GM18519 (cell line): ENCODE data around the gene DKK2.
A peak's percentile ranks its signal among the peaks of the same experiment; 100 is the strongest.

ENCODE experiments used
- ATAC-seq: cut with Tn5 transposase; IDR thresholded peaks from one replicate; pipeline ENCODE4 v1.9.1; 2021; ENCODE audit warnings: mild to moderate bottlenecking, moderate library complexity; ENCODE audit not compliant: unreplicated experiment, low FRiP score

Gene DKK2

GRCh38 chr4:107017443-107018343 is 18.4 kb downstream of the DKK2 start:
- ATAC-seq = no peak

- ATAC-seq = no peak
Measured at GRCh38 chr4:107011312-107011711, 24.8 kb downstream of the DKK2 start.

GRCh38 chr4:107009196-107009968 is 26.7 kb downstream of the DKK2 start:
- ATAC-seq = no peak

DNA sequence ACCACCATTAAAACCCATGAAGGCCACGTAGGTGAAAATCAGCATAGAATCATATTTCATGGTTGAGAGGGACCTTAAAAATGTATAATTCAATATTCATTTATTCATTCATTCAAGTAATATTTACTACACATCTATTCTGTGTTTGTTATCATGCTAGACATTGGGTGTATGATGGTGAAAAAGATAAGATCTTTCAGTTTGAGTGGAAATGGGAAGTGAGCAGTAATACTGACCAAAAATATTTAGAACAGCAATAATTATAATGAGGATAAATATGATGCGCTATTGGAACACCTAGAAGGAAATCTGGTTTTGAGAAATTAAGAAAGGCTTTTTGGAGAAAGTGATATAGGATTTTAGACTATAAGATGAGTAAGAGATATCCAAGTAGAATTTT is 28.0 kb downstream of the DKK2 start:
- ATAC-seq = no peak

- peak; percentile 41 for ATAC-seq
Measured at GRCh38 chr4:107006218-107006617, 29.9 kb downstream of the DKK2 start.

DNA sequence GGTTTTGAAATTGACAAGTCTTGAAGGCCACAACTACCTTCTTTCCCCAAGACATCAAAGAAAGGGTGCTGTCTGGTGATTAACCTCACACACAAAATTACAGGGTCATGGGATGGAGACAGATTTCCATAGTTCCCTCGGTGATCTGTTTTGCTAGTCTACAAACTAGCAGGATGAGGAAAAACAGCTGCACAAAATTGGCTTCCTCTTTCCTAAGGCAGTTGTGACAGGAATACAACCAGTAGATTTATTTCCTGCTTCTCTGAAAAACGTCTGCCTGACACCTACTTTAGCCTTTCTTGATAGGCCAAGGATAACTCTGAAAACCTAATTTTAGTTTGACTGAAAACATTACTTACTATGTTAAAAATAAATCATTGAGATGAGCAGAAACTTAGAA is 39.6 kb downstream of the DKK2 start:
- ATAC-seq = no peak

DNA sequence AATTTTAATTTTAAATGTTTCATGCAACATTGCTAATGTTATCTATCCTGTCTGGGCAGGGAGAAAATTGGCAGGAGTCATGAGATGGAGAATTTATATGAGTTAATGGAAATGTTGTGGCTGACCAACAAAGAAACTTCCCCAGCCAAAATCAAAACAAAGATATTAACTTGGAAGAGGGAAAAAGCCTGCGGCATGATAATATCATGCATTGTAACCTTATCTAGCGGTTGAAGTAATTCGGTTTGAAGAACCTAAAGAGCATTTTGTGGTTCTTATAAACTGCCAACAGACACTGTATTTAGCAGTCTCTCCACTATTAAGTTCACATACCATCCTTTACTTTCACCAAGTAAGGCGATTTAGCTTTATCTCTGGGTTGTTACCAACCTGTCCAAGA is 42.3 kb downstream of the DKK2 start:
- no peak for ATAC-seq

DNA sequence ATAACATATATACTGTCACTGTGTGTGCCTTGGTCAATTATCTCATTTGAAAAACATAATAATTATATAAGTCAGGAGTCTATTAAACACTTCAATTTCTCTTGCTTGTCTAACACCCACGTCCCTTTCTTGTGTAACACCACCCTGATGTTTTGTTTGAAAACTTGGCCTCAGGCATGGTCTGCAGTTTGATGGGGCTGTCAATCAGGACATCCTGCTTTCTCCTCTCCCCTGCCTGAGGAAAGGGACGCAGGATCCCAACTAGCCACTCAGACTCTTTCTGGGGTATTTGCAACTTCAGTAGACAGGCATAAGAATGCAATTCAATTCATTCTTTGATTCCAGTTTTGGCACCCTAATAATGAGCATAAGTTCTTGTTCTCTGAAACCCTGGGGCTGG is 48.8 kb downstream of the DKK2 start:
- ATAC-seq = no peak

DNA sequence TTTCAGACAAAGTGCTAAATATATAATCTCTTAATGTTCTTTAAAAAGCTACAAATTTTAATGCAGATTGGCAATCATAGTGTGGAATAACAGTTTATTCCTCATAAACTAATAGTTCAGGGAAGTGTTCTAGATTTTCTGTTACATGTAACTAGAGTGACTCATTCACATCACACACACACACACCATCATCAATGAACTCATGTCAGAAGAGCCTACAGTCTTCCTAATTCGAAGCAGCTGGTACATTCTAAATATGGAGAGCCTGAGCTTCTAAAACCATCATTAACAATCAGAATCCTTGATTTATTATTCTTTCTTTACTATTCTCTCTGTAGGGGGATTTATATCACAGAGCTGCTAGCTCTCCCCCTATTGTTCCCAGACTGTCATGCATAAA is 49.6 kb downstream of the DKK2 start:
- no peak for ATAC-seq

DNA sequence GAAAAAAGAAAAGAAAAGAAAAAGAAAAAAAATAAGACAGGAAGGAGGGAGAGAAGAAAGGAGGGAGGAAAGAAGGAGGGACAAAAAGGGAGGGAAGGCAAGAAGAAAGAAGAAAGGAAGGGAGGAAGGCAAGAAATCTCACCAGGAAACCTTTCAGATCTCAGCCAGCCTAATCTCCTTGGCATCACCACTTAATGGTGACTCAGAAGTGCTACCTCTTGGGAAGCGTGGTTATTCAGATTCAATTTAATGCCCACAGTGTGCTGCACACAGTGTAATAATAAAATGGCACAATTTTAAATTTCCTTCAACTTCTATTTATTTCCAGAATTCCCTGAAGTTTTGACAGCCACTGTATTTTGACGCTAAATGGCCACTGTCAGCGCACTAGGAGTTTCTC is 50.3 kb downstream of the DKK2 start:
- no peak for ATAC-seq

GRCh38 chr4:106982711-106983211 is 53.4 kb downstream of the DKK2 start:
- no peak for ATAC-seq

GRCh38 chr4:106981431-106981830 is 54.7 kb downstream of the DKK2 start:
- ATAC-seq = no peak

GRCh38 chr4:106979476-106979875 is 56.6 kb downstream of the DKK2 start:
- ATAC-seq = no peak

DNA sequence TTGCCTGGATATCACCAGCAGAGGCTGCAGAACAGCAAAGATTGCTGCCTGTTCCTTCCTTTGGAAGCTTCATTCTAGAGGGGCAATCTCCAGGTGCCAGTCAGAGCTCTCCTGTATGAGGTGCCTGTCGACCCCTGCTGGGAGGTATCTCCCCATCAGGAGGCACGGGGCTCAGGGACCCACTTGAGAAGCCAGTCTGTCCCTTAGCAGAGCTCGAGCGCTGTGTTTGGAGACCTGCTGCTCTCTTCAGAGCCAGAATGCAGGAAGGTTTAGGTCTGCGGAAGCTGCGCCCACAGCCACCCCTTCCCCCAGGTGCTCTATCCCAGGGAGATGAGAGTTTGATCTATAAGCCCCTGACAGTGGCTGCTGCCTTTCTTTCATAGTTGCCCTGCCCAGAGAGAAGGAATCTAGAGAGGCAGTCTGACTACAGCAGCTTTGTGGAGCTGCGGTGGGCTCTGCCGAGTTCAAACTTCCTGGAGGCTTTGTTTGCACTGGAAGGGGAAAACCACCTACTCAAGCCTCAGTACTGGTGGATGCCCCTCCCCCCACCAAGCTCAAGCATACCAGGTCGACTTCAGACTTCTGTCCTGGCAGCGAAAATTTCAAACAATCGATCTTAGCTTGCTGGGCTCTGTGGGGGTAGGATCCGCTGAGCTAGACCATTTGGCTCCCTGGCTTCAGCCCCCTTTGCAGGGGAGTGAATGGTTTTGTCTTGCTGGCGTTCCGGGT is 57.9 kb downstream of the DKK2 start:
- ATAC-seq = no peak

DNA sequence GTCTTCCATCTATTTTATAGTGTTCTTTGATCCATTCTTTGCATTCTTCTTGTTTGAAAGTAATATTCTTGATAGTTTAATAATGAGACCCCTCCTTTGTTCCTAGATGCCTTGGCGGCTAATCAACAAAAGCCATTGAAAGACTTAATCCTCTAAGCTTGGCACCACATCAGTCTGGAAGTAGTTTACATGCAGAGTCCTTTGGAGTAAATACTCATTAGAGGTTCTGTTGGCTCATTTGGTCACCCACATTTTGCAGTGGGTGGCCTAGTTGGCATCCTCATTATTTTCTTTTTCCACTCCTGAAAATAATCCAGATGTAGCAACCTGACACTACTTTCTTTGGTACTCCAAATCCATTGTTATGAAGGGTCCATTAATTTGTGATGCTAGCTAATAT is 64.5 kb downstream of the DKK2 start:
- ATAC-seq = no peak

DNA sequence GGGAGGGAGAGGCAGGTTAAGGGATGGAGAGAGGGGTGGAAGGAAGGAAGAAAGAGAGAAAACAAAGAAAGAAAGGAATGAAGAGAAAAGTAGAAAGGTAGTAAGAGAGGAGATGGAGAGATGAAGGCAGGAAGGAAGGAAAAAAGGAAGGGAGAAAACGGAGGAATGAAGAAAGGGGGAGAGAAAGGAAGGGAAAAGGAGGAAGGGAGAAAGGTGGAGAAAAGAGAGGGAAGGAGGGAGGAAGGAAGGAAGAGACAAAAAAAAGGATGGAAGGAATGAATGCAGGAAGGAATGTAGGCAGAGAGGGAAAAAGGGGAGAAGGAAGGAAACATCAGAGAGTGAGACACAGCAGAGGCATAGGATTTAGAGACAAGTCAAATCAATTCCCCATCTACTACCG is 68.2 kb downstream of the DKK2 start:
- ATAC-seq = no peak

DNA sequence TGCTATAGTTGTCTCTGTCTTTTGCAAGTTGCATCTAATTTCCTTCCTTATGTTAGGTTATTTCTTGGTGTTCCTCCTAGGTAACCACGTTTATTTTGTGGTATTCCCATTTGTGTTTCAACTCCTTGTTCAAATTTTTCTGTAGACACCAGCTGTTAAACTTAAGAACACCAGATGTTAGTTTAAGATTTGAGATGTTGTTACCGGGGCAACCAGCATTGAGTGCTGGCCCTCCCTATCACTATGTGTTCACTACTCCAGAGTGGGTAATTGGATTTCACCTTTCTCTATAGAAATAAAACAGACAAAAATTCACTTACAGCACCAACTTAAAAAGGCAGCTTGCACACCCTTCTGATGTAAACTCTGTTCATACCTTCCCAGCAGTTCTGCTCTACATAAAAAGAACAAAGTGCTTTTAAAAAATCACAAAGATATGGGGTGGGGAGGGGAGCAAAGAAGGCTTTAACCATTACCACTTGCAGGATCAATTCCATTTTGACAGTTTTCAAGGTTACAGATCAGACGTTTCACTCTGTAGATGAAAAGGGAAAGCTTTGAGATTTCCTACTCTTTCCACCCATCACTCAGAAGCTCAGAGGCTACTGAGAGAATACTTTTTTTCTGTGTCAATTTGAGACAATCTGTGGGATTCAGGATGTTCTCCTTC is 82.9 kb downstream of the DKK2 start:
- ATAC-seq = no peak

GRCh38 chr4:106951891-106952290 is 84.2 kb downstream of the DKK2 start:
- ATAC-seq = no peak

DNA sequence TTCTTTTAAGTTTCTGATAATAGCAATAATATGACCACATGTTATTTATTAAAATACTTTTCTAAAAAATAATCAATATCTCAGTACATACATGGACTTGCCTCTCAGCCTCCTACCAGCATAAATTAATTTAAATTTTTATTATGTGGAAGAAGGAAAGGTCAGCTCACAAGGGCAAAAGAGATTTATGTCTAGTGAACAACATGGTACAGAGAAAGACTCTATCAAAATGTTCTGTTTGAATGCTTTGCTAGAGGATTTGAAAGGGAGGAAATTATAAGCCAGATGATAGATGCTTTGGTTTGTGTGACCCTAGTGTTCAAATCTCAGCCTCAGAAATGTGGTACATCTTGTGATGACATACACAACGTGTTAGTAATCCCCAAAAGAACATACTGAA is 94.3 kb downstream of the DKK2 start:
- no peak for ATAC-seq

DNA sequence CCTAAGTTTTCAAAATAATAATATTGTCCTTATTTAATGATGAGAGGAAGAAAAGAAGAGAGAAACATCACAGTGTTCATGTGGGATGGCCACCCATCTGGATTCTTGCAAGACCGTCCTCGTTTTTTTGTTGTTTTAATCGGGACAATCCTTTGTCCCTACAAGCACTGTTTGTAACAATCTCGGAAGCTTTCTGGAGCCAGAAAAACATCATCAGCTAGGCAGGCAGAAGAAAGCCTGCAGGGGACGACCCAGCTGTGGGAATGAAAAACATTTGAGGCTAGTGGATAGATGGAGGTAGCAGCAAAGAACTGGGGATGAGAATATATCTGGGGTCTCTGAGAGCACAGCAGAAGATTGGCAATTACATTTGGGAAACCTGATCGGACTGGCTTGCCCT is 105.6 kb downstream of the DKK2 start:
- ATAC-seq = no peak
